ENCODE results near the gene MRS2. TPM values are rescaled to one million over a fixed set of nuclear protein-coding genes. Genes with fewer than 3 reads are reported as not detected.
"Not testable (repeated sequence)": the region's sequence is repeated elsewhere in the genome, so short reads cannot be mapped to it uniquely, and the experiment has no call there.

MRS2 gene, protein sequence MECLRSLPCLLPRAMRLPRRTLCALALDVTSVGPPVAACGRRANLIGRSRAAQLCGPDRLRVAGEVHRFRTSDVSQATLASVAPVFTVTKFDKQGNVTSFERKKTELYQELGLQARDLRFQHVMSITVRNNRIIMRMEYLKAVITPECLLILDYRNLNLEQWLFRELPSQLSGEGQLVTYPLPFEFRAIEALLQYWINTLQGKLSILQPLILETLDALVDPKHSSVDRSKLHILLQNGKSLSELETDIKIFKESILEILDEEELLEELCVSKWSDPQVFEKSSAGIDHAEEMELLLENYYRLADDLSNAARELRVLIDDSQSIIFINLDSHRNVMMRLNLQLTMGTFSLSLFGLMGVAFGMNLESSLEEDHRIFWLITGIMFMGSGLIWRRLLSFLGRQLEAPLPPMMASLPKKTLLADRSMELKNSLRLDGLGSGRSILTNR
- 50.2 TPM for polyA plus RNA-seq (ENCODE audit: insufficient read length)
- long read RNA-seq, donor 1, transcript MRS2-202 (10 exons, 1,740 nt), result minor isoform, 5 of 11 reads
- long read RNA-seq, donor 1, transcript MRS2-203 (11 exons, 3,313 nt), result major isoform, 6 of 11 reads
- long read RNA-seq, donor 1, partial matches to known transcripts, result 0 of 11 reads
- long read RNA-seq, donor 1, other reads (novel, unspliced or antisense), result 0 of 11 reads
- long read RNA-seq, donor 2, transcript MRS2-203 (11 exons, 3,313 nt), result major isoform, 6 of 8 reads
- long read RNA-seq, donor 2, partial matches to known transcripts, result 0 of 8 reads
- long read RNA-seq, donor 2, other reads (novel, unspliced or antisense), result 0 of 8 reads
- long read RNA-seq, donor 3, transcript MRS2-203 (11 exons, 3,313 nt), result major isoform, 5 of 17 reads
- long read RNA-seq, donor 3, partial matches to known transcripts, result 11 of 17 reads
- long read RNA-seq, donor 3, other reads (novel, unspliced or antisense), result 0 of 17 reads
- long read RNA-seq, donor 4, result 0 reads
- long read RNA-seq, donor 5, transcript MRS2-202 (10 exons, 1,740 nt), result minor isoform, 5 of 18 reads
- long read RNA-seq, donor 5, transcript MRS2-203 (11 exons, 3,313 nt), result major isoform, 13 of 18 reads
- long read RNA-seq, donor 5, partial matches to known transcripts, result 0 of 18 reads
- long read RNA-seq, donor 5, other reads (novel, unspliced or antisense), result 0 of 18 reads
- long read RNA-seq, donor 6, transcript MRS2-203 (11 exons, 3,313 nt), result major isoform, 7 of 11 reads
- long read RNA-seq, donor 6, partial matches to known transcripts, result 0 of 11 reads
- long read RNA-seq, donor 6, other reads (novel, unspliced or antisense), result 0 of 11 reads
- long read RNA-seq, donor 7, transcript MRS2-203 (11 exons, 3,313 nt), result major isoform, 5 of 15 reads
- long read RNA-seq, donor 7, partial matches to known transcripts, result 7 of 15 reads
- long read RNA-seq, donor 7, other reads (novel, unspliced or antisense), result 0 of 15 reads
- long read RNA-seq, donor 8, transcript MRS2-203 (11 exons, 3,313 nt), result major isoform, 5 of 5 reads
- long read RNA-seq, donor 8, partial matches to known transcripts, result 0 of 5 reads
- long read RNA-seq, donor 8, other reads (novel, unspliced or antisense), result 0 of 5 reads

DNA sequence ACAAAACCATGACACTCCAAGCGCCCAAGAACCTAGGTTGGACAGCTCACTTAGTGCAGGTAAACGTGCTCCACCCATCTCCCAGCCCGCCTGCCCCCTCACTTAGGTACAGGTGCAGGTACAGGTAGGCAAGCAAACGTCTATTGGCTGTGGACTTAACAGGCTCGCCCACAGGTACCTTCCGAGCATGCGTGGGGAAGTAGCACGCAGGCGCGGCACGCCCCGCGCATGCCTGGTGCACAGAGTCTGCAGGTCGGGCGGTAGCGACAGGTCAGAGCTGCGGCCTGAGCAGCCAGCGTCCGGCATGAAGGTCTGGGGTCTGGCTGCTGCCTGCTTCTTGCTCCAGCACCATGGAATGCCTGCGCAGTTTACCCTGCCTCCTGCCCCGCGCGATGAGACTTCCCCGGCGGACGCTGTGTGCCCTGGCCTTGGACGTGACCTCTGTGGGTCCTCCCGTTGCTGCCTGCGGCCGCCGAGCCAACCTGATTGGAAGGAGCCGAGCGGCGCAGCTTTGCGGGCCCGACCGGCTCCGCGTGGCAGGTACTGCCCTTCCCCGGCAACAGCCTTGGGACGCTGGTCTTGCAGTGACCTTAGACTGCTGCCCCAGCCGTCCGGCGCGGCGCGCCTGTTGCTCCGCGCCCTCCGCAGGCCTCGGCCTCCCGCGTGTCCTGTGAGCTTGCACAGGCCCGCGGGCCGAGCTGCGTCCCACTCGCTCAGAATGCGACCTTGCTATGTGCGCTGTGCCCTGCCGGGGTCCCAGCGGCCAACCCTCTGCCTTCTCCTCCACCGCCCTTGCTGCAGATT, at the start of gene MRS2:
TSS of gene MRS2 (plus strand) at position 240 of the 804 bp plus-strand sequence. CDS start at position 351, 111 bp downstream.
- peak; percentile 83 for DNase-seq

DNA sequence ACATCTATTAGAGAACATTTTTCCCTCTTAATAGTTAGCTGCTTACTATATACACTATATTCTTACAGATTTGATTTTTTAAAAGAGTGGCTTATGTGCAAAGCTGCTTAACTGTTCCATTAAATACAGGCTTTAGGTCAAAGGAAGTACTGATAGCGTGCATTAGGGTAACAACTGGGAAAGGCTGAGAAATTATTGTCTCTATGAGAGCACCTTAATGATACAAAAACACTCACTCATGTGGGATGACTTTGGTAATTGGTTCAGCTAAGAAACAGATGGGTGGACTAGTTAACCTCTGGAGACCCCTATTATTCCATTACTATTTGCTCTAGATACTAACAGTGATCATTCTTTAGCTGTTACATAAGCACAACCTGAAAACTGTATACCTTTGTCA, 48.9 kb upstream of the MRS2 start:
- DNase-seq, result no peak

GRCh38 chr6:24355393-24355792, 47.3 kb upstream of the MRS2 start:
- DNase-seq, result no peak

DNA sequence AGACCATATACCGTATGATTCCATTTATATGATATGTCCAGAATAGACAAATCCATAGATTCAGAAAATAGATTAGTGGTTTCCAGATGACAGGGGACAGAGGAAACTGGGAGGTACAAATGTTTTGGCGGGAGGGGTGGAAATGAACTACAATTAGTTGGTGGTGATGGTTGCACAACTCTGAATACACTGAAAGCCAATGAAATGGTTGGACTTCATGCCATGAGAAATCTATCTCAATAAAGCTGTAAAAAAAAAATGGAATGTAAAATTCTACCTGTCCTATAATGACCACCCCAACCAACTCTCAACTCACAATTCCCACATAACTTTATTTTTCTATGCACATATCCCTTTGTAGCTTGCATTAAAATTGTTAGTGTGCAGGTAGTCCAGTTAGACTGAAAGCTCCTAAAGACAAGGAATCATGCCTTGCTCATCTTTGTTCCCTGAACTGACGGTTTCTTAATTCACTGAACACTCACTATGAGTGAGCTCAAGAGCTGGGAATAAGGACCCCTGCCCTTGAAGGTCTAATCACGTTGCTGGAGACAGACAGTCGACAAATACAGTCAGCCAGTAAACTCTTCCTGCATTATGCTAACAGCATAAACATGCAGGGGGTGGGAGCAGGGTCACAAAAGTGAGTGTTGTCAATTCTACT, 46.3 kb upstream of the MRS2 start:
- DNase-seq, result no peak

DNA sequence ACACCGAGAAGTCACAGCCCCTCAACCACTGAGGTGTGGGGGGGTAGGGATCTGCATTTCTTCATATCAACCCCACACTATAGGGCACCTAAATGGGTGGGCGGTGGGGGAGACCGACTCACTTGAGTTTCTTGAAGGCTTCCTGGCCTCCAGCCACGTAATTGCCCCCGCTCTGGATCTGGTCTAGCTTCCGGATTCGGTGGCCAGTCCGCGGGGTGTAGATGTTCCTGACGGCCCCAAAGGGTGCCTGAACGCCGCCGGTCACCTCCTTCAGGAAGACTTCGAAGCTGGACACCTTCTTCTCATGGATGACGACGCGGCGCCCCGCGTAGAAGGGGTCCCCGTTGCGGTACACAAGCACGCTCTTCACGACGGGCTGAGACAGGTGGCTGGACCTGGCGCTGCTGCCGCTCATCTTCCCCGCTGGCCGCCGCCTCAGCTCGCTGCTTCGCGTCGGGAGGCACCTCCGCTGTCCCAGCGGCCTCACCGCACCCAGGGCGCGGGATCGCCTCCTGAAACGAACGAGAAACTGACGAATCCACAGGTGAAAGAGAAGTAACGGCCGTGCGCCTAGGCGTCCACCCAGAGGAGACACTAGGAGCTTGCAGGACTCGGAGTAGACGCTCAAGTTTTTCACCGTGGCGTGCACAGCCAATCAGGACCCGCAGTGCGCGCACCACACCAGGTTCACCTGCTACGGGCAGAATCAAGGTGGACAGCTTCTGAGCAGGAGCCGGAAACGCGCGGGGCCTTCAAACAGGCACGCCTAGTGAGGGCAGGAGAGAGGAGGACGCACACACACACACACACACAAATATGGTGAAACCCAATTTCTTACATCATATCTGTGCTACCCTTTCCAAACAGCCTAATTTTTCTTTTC, 45.2 kb upstream of the MRS2 start, which contains the start of gene DCDC2:
TSS of gene DCDC2 (minus strand) at position 724 of the 883 bp plus-strand sequence. CDS start at position 415, 309 bp downstream.
- peak; percentile 72 for DNase-seq

DNA sequence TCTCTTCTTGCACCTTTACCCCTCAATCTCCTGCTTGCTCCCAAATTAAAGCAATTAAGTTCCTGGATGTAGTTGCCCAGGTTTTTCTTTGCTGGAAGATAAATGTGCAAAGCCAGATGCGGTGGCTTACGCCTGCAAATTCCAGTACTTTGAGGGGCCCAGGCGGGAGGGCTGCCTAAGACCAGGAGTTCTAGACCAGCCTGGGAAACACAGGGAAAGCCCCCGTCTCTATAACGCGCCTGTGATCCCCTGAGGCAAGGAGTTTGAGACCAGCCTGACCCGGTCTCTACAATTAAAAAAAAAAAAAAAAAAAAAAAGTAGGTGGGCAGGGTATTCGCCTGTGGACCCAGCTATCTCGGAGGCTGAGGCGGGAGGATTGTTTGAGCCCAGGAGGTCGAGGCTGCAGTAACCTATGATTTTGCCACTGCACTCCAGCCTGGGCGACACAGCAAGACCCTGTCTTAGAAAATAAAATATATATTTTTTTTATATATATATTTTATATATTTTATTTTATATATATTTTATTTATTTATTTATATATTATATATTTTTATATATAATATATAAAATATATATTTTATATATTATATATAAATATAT, 44.4 kb upstream of the MRS2 start:
- no peak for DNase-seq

DNA sequence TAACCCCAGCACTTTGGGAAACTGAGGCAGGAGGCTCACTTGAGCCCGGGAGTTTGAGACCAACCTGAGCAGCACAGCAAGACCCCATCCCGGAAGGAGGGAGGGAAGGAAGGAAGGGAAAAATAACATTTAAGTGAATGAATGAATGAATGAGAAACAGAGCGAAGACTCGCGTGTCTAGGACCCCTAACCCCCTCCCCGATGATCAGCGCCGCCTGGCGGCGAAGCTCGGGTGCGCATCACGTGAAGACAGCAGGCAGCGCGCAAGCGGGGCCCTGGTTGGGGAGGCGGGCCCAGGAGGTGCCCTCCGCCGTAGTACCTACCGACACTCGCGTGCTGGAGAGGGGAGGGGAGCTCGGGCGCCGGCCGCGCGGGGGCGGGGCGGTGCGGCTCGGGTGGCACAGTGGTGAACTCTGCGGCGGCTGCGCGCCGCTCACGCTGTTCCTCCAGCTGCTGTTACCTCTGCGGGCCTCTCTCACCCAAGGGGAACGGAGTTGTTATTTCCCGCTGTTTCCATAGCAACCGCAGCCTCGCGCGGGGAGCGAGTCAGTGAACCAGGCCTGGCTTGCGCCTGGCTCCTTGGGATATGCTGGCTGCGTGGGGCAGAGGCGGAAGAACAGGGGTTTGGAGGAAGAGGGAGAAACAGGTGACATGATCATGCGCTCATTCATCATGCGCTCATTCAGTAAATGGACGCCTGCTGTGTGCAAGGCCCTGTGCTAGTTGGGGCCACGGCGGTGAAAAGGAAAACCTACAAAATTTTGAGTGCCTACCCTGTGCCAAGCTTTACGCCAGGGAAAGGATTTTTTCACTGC, 42.9 kb upstream of the MRS2 start:
- DNase-seq, result peak; percentile 94

DNA sequence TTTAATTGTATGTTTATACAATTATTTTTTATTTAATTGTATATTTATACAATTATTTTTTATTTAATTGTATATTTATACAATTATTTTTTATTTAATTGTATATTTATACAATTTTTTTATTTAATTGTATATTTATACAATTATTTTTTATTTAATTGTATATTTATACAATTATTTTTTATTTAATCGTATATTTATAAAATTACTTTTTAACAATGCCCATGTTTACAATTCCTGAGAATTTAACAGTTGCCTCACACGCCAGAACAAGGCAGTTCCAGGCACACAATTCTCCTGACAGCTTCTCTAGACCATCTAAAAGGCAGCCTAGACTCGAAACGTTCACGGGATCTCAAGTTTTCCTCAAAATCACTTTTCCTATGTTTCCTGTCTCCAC, 40.4 kb upstream of the MRS2 start:
- DNase-seq, result not testable (repeated sequence)

GRCh38 chr6:24365103-24365633, 37.6 kb upstream of the MRS2 start:
- DNase-seq, result not testable (repeated sequence)

- no peak for DNase-seq
These were observed 28.1 kb upstream of the MRS2 start for GRCh38 chr6:24374612-24375011.

- DNase-seq, result no peak
These were observed 25.9 kb upstream of the MRS2 start for GRCh38 chr6:24376871-24377270.

- no peak for DNase-seq
These were observed 24.2 kb upstream of the MRS2 start for GRCh38 chr6:24378473-24379097.

GRCh38 chr6:24381476-24382219, 21.1 kb upstream of the MRS2 start:
- no peak for DNase-seq

DNA sequence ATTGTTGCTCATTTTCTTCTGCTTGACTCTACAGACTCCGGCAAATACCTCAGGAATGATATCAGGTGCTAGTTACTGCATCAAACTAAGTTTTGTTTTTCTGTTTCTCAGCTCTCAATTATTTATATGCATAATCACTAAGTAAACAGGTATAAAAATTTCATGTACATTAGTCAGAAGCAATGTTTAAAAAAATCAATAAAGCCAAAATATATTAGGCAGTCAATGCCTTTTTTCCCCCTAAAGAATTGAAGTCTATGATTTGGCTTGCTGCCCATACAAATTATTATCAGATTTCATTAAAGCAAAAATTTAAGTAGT, 20.6 kb upstream of the MRS2 start:
- no peak for DNase-seq

GRCh38 chr6:24382891-24383494, 19.7 kb upstream of the MRS2 start:
- DNase-seq, result peak; percentile 40

Measured in left kidney (tissue), 8 donors.